Lower lobe of right lung (tissue), 2 donors: ENCODE results near the gene MMP11. TPM values are rescaled to one million over a fixed set of nuclear protein-coding genes. Genes with fewer than 3 reads are reported as not detected.

Experiments used
- ATAC-seq, 2 donors: fragments of 200-7000 bp; cut with Tn5 transposase; one replicate each; pipeline ENCODE4 v1.9.1; 2020 to 2022; ENCODE audit warnings: mild to moderate bottlenecking in 2 of 2, moderate library complexity in 2 of 2
- DNase-seq: peaks from one replicate; pipeline ENCODE4 v3.0.0-alpha.2; 2020
- H3K27ac ChIP-seq: fragments of 200-600 bp; one replicate; pipeline ENCODE4 v1.8.0; 2022
- H3K27me3 ChIP-seq: fragments of 200-600 bp; one replicate; pipeline ENCODE4 v1.8.0; 2022; ENCODE audit warnings: low read depth
- H3K36me3 ChIP-seq: fragments of 200-600 bp; one replicate; pipeline ENCODE4 v1.8.0; 2022; ENCODE audit warnings: mild to moderate bottlenecking
- H3K4me1 ChIP-seq: fragments of 200-600 bp; one replicate; pipeline ENCODE4 v1.8.0; 2022
- H3K4me3 ChIP-seq: fragments of 200-600 bp; one replicate; pipeline ENCODE4 v1.8.0; 2022; ENCODE audit warnings: mild to moderate bottlenecking
- H3K9me3 ChIP-seq: fragments of 200-600 bp; one replicate; pipeline ENCODE4 v1.8.0; 2022
- CTCF ChIP-seq: fragments of 200-600 bp; IDR thresholded peaks from one replicate; pipeline ENCODE4 v1.8.0; 2022; ENCODE audit warnings: antibody characterized with exemption, mild to moderate bottlenecking
- intact Hi-C: fragments of 100-400 bp; cut with DNase I; formaldehyde crosslinking; loops from one replicate; pipeline ENCODE4 v1.11.0; 2022
- total RNA-seq: library from RNA; stranded (reverse); fragmentation: NEBNext Ultra II Directional; extraction: Animal tissue kit (Norgen Biotek cat#: 25700); gene quantifications from one replicate; pipeline ENCODE4 v1.2.1, GENCODE V29; 2021
- donor health status: DM: no; HTN: yes; CAD: no; lungs with severe emphysema.

Gene MMP11
- total RNA-seq, 1 donor from 2014 or later: 1.9 TPM

- H3K4me3 ChIP-seq: no peak overlapping the region
- no peaks in the 10 kb centered on the region for H3K27me3 ChIP-seq
- TF ChIP-seq CTCF: no peak
- no peaks in the 10 kb centered on the region for H3K9me3 ChIP-seq
- no peaks in the 10 kb centered on the region for H3K4me1 ChIP-seq
- no peak for ATAC-seq
- no peak for DNase-seq
- intact Hi-C loops: no loop called here
- H3K36me3 ChIP-seq: peaks cover 92% of the 10 kb centered on the region
- H3K27ac ChIP-seq: no peak overlapping the region
Observed at GRCh38 chr22:23818541-23818940, 45.9 kb downstream of the MMP11 start.

GRCh38 chr22:23820748-23821211 lies 48.1 kb downstream of the MMP11 start:
- no peak overlapping the region for H3K4me3 ChIP-seq
- peaks cover 100% of the 10 kb centered on the region for H3K36me3 ChIP-seq
- ATAC-seq: no peak
- no peak for TF ChIP-seq CTCF
- no peaks in the 10 kb centered on the region for H3K4me1 ChIP-seq
- DNase-seq: peak; percentile 26
- no peak overlapping the region for H3K27ac ChIP-seq
- intact Hi-C loops: no loop called here
- no peaks in the 10 kb centered on the region for H3K9me3 ChIP-seq
- no peaks in the 10 kb centered on the region for H3K27me3 ChIP-seq

GRCh38 chr22:23822101-23822671 lies 49.5 kb downstream of the MMP11 start:
- Histone ChIP-seq H3K27ac (no peak overlapping the region), H3K4me1 (no peaks in the 10 kb centered on the region), H3K9me3 (no peaks in the 10 kb centered on the region), H3K4me3 (no peak overlapping the region), H3K36me3 (peaks cover 100% of the 10 kb centered on the region), H3K27me3 (no peaks in the 10 kb centered on the region)
- ATAC-seq: no peak
- intact Hi-C loops: no loop called here
- no peak for TF ChIP-seq CTCF
- DNase-seq: peak; percentile 26

GRCh38 chr22:23823331-23823791 lies 50.7 kb downstream of the MMP11 start:
- DNase-seq: peak; percentile 15
- Histone ChIP-seq H3K27ac (no peak overlapping the region), H3K36me3 (peaks cover 100% of the 10 kb centered on the region), H3K27me3 (no peaks in the 10 kb centered on the region), H3K4me1 (no peaks in the 10 kb centered on the region), H3K4me3 (no peak overlapping the region), H3K9me3 (no peaks in the 10 kb centered on the region)
- no peak for TF ChIP-seq CTCF
- intact Hi-C loops: no loop called here
- no peak for ATAC-seq

GRCh38 chr22:23824476-23825245 lies 52.0 kb downstream of the MMP11 start:
- DNase-seq: peak; percentile 15
- H3K9me3 ChIP-seq: no peaks in the 10 kb centered on the region
- no peak overlapping the region for H3K4me3 ChIP-seq
- no peak overlapping the region for H3K27ac ChIP-seq
- TF ChIP-seq CTCF: no peak
- ATAC-seq: no peak
- intact Hi-C loops: no loop called here
- peaks cover 100% of the 10 kb centered on the region for H3K36me3 ChIP-seq
- H3K27me3 ChIP-seq: no peaks in the 10 kb centered on the region
- H3K4me1 ChIP-seq: no peaks in the 10 kb centered on the region
